NCI-H2081 (cell line): ENCODE results near the gene COG3.

ENCODE experiments used
- DNase-seq, 2 experiments: peaks; one replicate each; lab custom pipeline; 2025; lab: John Stamatoyannopoulos, UW

Gene COG3

GRCh38 chr13:45545686-45546409, 81.1 kb downstream of the COG3 start:
- DNase-seq, result no peak

- DNase-seq, result no peak
Observed at GRCh38 chr13:45546410-45546765, 81.6 kb downstream of the COG3 start.

GRCh38 chr13:45548281-45548680, 83.5 kb downstream of the COG3 start:
- no peak for DNase-seq

GRCh38 chr13:45554604-45555109, 89.9 kb downstream of the COG3 start:
- no peak for DNase-seq

- DNase-seq, result no peak
Observed at GRCh38 chr13:45564133-45564776, 99.5 kb downstream of the COG3 start.

DNA sequence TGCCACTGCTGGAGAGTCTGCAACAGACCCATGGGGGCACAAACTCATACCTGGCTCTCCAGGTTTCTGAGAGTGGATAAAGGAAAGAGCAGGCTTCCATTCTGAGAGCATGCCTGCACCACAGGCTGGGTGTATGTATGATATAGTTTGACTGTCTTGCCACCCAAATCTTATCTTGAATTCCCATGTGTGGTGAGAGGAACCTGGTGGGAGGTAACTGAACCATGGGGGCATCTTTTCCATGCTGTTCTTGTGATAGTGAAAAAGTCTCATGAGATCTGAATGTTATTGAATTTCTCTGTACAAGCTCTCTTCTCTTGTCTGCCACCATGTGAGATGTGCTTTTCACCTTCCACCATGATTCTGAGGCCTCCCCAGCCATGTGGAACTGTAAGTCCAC, 100.6 kb downstream of the COG3 start:
- DNase-seq, result no peak

DNA sequence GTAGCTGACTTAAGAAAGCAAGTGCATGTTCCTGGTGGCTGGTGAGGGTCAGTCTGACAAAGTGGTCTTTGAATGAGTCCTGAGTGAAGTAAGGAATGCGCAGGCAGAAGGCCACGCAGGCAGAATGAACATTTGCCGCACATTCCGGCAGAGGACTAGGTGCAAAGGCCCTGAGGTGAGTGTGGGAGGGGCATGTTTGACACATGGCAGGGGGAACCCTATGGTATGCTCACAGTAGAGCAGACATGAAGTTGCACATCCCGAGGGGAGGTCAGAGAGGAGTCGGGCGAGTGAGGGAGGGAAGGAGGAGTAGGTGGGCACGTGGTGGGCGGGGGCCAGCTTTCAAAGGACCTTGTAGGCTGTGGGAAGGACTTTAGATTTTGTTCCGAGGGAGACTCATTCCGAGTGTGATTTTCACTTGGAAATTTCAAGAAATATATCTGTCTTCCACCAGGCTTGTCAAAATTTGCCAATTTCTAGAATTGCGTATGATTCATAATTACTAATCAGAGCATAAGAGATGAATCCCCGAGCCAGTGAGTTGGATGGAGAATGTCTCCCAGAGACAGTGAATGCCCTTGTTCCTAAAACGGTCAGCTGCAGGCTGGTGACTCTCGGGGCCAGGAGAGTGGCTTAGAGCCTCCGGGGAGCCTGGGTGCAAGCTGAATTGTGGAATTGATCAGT, 110.5 kb downstream of the COG3 start:
- no peak for DNase-seq

- peak in 1 of 2 experiments; percentile 20 for DNase-seq
Observed at GRCh38 chr13:45575830-45576180, 111.1 kb downstream of the COG3 start.

- no peak for DNase-seq
Observed at GRCh38 chr13:45576466-45576865, 111.7 kb downstream of the COG3 start.

- DNase-seq, result no peak
Observed at GRCh38 chr13:45582408-45583076, 117.8 kb downstream of the COG3 start.

DNA sequence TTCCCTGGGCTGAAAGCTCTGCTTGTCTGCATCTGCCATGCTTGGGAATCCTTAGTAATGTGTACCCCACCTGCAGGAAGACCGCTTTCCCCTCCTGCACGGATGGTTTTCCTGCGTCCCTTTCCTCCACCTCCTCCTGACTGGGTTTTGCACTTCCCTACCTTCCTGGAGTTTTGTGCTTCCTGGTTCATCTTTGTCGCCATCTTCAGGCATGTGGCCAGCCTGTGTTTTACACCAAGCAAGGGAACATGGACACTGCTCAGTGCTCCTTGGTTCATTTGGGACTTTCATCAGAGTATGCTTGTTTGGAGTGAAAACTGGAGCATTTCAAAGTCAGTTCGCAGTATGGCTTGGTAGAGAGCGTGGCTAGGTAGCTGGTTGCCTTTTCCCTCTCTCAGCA, 120.1 kb downstream of the COG3 start:
- DNase-seq, result no peak
